ENCODE data around the gene KIAA0930.

The KIAA0930 gene

DNA sequence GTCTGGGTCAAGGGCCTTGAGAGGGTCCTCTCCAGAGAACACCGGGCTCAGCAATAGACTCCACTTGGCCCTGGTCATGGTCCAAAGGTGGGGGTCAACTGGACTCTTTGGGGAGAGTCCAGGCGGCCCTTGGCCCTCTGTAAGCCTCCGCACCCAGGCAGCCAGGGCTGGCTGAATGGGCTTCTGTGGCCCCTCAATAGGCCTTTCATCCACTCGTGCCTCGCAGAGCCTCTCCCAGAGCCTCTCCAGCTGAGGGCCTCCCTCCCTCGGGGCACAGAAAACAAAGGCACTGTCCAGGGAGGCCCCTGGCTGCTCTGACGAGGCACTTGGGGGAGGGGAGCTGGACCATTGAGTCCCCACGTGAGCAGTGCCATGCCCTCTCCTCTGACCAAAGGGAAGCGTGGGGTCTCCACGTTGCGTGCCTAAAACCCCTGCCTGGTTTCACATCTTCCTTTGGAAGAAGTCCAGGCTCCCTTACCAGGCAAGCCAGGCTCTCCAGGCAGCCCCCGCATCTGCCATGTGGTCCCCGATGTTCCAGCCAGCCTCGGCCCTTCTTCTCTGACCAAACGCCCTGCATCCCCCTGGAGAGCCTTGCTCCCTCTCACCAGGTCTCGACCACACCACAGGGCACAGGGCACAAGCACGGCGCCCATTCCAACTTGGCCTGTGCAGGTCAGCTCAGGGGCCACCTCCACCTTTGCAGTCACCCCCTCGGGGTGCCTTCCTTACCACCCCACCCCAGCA is 15.5 kb downstream of the KIAA0930 start:
- peaks cover 46% of the 10 kb centered on the region for H4K20me1 ChIP-seq (ENCODE audit: insufficient read depth, low read length)
- TF ChIP-seq, protein P1, sequence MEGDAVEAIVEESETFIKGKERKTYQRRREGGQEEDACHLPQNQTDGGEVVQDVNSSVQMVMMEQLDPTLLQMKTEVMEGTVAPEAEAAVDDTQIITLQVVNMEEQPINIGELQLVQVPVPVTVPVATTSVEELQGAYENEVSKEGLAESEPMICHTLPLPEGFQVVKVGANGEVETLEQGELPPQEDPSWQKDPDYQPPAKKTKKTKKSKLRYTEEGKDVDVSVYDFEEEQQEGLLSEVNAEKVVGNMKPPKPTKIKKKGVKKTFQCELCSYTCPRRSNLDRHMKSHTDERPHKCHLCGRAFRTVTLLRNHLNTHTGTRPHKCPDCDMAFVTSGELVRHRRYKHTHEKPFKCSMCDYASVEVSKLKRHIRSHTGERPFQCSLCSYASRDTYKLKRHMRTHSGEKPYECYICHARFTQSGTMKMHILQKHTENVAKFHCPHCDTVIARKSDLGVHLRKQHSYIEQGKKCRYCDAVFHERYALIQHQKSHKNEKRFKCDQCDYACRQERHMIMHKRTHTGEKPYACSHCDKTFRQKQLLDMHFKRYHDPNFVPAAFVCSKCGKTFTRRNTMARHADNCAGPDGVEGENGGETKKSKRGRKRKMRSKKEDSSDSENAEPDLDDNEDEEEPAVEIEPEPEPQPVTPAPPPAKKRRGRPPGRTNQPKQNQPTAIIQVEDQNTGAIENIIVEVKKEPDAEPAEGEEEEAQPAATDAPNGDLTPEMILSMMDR (IDR thresholded peaks at IDR 0.05; ENCODE audit: borderline replicate concordance, extremely low read depth, low read length, poor library complexity, severe bottlenecking): no peak
- TF ChIP-seq EZH2 (IDR thresholded peaks at IDR 0.05; ENCODE audit: borderline replicate concordance, low read depth, low read length, severe bottlenecking): no peak
- no peak for ATAC-seq (ENCODE audit: insufficient read depth, low read depth)
- H3K27me3 ChIP-seq (ENCODE audit: insufficient read depth, low read length, poor library complexity): no peaks in the 10 kb centered on the region
- no peaks in the 10 kb centered on the region for H3K9me3 ChIP-seq (ENCODE audit: insufficient read depth, low read length, severe bottlenecking)
- no peak for DNase-seq
- H3K9ac ChIP-seq (ENCODE audit: low read depth, low read length): no peak overlapping the region
- no peak overlapping the region for H3K4me2 ChIP-seq (ENCODE audit: insufficient read depth, low read length)
- H3K4me3 ChIP-seq (ENCODE audit: low read depth in 1 of 2, low read length in 2 of 2): no peak overlapping the region
- H3K79me2 ChIP-seq (ENCODE audit: insufficient read depth, low read length): no peaks in the 10 kb centered on the region; the same call in 1 of the 2 replicates
- H3K27ac ChIP-seq (ENCODE audit: low read length): no peak overlapping the region
- no peaks in the 10 kb centered on the region for H3K36me3 ChIP-seq (ENCODE audit: insufficient read depth, low read length)
- H2AFZ ChIP-seq (ENCODE audit: low read depth, low read length): no peak overlapping the region
- no peaks in the 10 kb centered on the region for H3K4me1 ChIP-seq (ENCODE audit: insufficient read depth, low read length)

GRCh38 chr22:45224331-45224730 is 16.4 kb downstream of the KIAA0930 start:
- H3K27ac ChIP-seq (ENCODE audit: low read length): no peak overlapping the region
- no peak overlapping the region for H3K4me3 ChIP-seq (ENCODE audit: low read depth in 1 of 2, low read length in 2 of 2)
- no peak overlapping the region for H2AFZ ChIP-seq (ENCODE audit: low read depth, low read length)
- DNase-seq: no peak
- H3K9ac ChIP-seq (ENCODE audit: low read depth, low read length): no peak overlapping the region
- H4K20me1 ChIP-seq (ENCODE audit: insufficient read depth, low read length): peaks cover 40% of the 10 kb centered on the region
- H3K36me3 ChIP-seq (ENCODE audit: insufficient read depth, low read length): no peaks in the 10 kb centered on the region
- no peaks in the 10 kb centered on the region for H3K9me3 ChIP-seq (ENCODE audit: insufficient read depth, low read length, severe bottlenecking)
- no peaks in the 10 kb centered on the region for H3K27me3 ChIP-seq (ENCODE audit: insufficient read depth, low read length, poor library complexity)
- no peak for ATAC-seq (ENCODE audit: insufficient read depth, low read depth)
- H3K79me2 ChIP-seq (ENCODE audit: insufficient read depth, low read length): no peaks in the 10 kb centered on the region; the same call in 1 of the 2 replicates
- H3K4me1 ChIP-seq (ENCODE audit: insufficient read depth, low read length): no peaks in the 10 kb centered on the region
- TF ChIP-seq EZH2 (IDR thresholded peaks at IDR 0.05; ENCODE audit: borderline replicate concordance, low read depth, low read length, severe bottlenecking): no peak
- TF ChIP-seq, protein P1 (IDR thresholded peaks at IDR 0.05; ENCODE audit: borderline replicate concordance, extremely low read depth, low read length, poor library complexity, severe bottlenecking): no peak
- no peak overlapping the region for H3K4me2 ChIP-seq (ENCODE audit: insufficient read depth, low read length)

DNA sequence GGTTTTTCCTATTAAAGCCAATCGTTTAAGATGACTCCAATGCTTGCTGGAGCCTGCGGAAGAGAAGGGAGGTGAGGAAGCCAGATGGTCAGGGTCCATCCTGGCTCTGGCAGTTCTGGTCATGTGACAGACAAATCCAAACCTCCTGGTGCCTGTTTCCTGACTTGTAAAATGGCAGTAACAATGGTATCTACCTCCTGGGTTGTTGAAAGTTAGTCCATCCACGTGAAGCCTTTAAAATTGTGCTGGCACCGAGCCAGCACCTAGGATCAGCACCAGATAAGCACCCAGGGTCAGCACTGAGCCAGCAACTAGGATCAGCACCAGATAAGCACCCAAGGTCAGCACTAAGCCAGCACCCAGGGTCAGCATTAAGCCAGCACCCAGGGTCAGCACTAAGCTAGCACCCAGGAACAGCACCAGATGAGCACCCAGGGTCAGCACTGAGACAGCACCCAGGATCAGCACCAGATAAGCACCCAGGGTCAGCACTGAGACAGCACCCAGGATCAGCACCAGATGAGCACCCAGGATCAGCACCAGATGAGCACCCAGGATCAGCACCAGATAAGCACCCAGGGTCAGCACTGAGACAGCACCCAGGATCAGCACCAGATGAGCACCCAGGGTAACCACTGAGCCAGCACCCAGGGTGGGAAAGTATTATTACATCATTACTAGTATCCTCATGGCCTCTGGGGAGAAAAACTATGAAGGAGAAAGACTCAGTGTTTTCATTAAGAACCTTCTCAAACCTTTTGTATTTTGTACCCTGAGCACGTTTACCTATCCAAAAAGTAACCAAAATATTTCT is 17.2 kb downstream of the KIAA0930 start:
- Histone ChIP-seq H3K36me3 (ENCODE audit: insufficient read depth, low read length) (no peaks in the 10 kb centered on the region), H3K4me2 (ENCODE audit: insufficient read depth, low read length) (no peak overlapping the region), H3K27ac (ENCODE audit: low read length) (no peak overlapping the region), H3K9ac (ENCODE audit: low read depth, low read length) (no peak overlapping the region), H4K20me1 (ENCODE audit: insufficient read depth, low read length) (peaks cover 44% of the 10 kb centered on the region), H3K4me1 (ENCODE audit: insufficient read depth, low read length) (no peaks in the 10 kb centered on the region), H3K79me2 (ENCODE audit: insufficient read depth, low read length) (no peaks in the 10 kb centered on the region; the same call in 1 of the 2 replicates), H2AFZ (ENCODE audit: low read depth, low read length) (no peak overlapping the region), H3K27me3 (ENCODE audit: insufficient read depth, low read length, poor library complexity) (no peaks in the 10 kb centered on the region), H3K4me3 (ENCODE audit: low read depth in 1 of 2, low read length in 2 of 2) (no peak overlapping the region), H3K9me3 (ENCODE audit: insufficient read depth, low read length, severe bottlenecking) (no peaks in the 10 kb centered on the region)
- ATAC-seq (ENCODE audit: insufficient read depth, low read depth) (no peak), DNase-seq (no peak)
- no peak for TF ChIP-seq EZH2 (IDR thresholded peaks at IDR 0.05; ENCODE audit: borderline replicate concordance, low read depth, low read length, severe bottlenecking)
- TF ChIP-seq, protein P1 (IDR thresholded peaks at IDR 0.05; ENCODE audit: borderline replicate concordance, extremely low read depth, low read length, poor library complexity, severe bottlenecking): no peak

Data from DND-41 (cell line).